GM23248 (cell line): Measurements from ENCODE around the gene STRAP. TPM values are rescaled to one million over a fixed set of nuclear protein-coding genes. Genes with fewer than 3 reads are reported as not detected.

Experiments used
- DNase-seq: peaks from one replicate; pipeline ENCODE4 v3.0.0-alpha.2; 2015
- H2AFZ ChIP-seq: fragments of 200-600 bp; sonication (generic); 2 replicates; pipeline ENCODE4 v1.6.1; 2016; ENCODE audit warnings: antibody characterized with exemption
- H3F3A ChIP-seq: fragments of 200-600 bp; sonication (generic); 2 replicates; pipeline ENCODE4 v1.6.1; 2016; ENCODE audit warnings: mild to moderate bottlenecking, antibody characterized with exemption, mixed run types; ENCODE audit not compliant: insufficient read depth
- H3K27ac ChIP-seq: fragments of 200-600 bp; sonication (generic); 2 replicates; pipeline ENCODE4 v1.5.1; 2016; ENCODE audit warnings: mild to moderate bottlenecking
- H3K27me3 ChIP-seq: fragments of 200-600 bp; sonication (generic); replicated peaks from 2 replicates; pipeline ENCODE4 v1.6.1; 2016; ENCODE audit warnings: mild to moderate bottlenecking; ENCODE audit not compliant: insufficient read depth
- H3K36me3 ChIP-seq: fragments of 200-600 bp; sonication (generic); 2 replicates; pipeline ENCODE4 v1.6.1; 2016; ENCODE audit warnings: low read depth, mild to moderate bottlenecking
- H3K4me1 ChIP-seq: fragments of 200-600 bp; sonication (generic); 2 replicates; pipeline ENCODE4 v1.6.1; 2016; ENCODE audit warnings: mild to moderate bottlenecking; ENCODE audit not compliant: insufficient read depth
- H3K4me2 ChIP-seq: fragments of 200-600 bp; sonication (generic); one replicate; pipeline ENCODE4 v1.6.1; 2016; ENCODE audit warnings: mild to moderate bottlenecking; ENCODE audit not compliant: unreplicated experiment
- H3K4me3 ChIP-seq: fragments of 200-600 bp; sonication (generic); 2 replicates; pipeline ENCODE4 v1.5.1; 2016; ENCODE audit warnings: mild to moderate bottlenecking
- H3K79me2 ChIP-seq: fragments of 200-600 bp; sonication (generic); 2 replicates; pipeline ENCODE4 v1.6.1; 2016; ENCODE audit warnings: mild to moderate bottlenecking; ENCODE audit not compliant: insufficient read depth
- H3K9ac ChIP-seq: fragments of 200-600 bp; sonication (generic); 2 replicates; pipeline ENCODE4 v1.6.1; 2016; ENCODE audit warnings: mild to moderate bottlenecking
- H3K9me2 ChIP-seq: fragments of 200-600 bp; sonication (generic); 2 replicates; pipeline ENCODE4 v1.6.1; 2016; ENCODE audit warnings: mixed run types, mild to moderate bottlenecking, moderate library complexity; ENCODE audit not compliant: insufficient read depth
- H3K9me3 ChIP-seq: fragments of 200-600 bp; sonication (generic); one replicate; pipeline ENCODE4 v1.6.1; 2017; ENCODE audit warnings: low read depth
- H4K20me1 ChIP-seq: fragments of 200-600 bp; sonication (generic); 2 replicates; pipeline ENCODE4 v1.6.0; 2016; ENCODE audit not compliant: insufficient read depth
- EZH2 ChIP-seq: fragments of 200-600 bp; sonication (generic); IDR thresholded peaks from 2 replicates; pipeline ENCODE4 v1.6.1; 2018; ENCODE audit warnings: antibody characterized with exemption, mild to moderate bottlenecking; ENCODE audit not compliant: insufficient read depth, poor library complexity, severe bottlenecking
- EZH2phosphoT487 ChIP-seq: fragments of 200-600 bp; sonication (generic); IDR thresholded peaks from 2 replicates; pipeline ENCODE4 v1.6.1; 2018; ENCODE audit warnings: antibody characterized with exemption, moderate library complexity, mild to moderate bottlenecking, low read depth; ENCODE audit not compliant: insufficient read depth
- WGBS, 2 experiments: methylation state at CpG; one replicate each; pipeline ENCODE4 v1.1.6; 2015 to 2017; ENCODE audit warnings: low lambda C conversion rate in 2 of 2, low coverage in 1 of 2; ENCODE audit errors: missing lambda C conversion rate in 2 of 2; 5-methylcytosine and 5-hydroxymethylcytosine counted together
- in situ Hi-C: fragments of 300-500 bp; cut with MboI; formaldehyde crosslinking; loops from 2 replicates; pipeline ENCODE4 v1.15.0; 2020
- polyA plus RNA-seq: library from polyadenylated mRNA; unstranded; fragments of >200 nt; fragmentation: Nextera tagmentation; extraction: Ambion mirVana; gene quantifications from 2 replicates; pipeline ENCODE4 v1.2.1, GENCODE V29; 2016
- total RNA-seq: library from RNA; depleted of rRNA; stranded (reverse); fragments of >200 nt; shearing (Covaris generic); gene quantifications from 2 replicates; pipeline ENCODE4 v1.2.3, GENCODE V29; 2014

Gene STRAP
- total and polyA plus RNA-seq, 2 experiments from 2014 or later, result 128 to 284 TPM

DNA sequence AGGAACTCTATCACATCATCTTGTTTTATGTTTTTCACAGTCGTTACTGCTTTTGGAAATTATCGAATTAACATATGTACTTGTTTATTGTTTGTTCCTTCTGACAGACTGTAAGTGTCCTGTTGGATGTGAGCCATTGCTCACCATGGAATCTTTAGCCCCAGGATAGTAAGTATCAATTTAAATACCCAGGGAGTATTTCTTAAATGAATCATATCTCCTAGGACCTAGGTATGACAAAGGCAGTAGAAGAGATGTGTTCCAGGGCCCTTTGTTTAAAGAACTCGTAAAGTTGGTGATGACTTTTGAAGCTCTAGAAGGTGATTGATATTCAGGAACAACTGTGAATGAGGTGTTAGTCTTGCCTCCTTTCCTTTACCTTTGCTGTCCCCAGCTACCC, 30.3 kb upstream of the STRAP start:
- Histone ChIP-seq H3K9me3 (no peaks in the 10 kb centered on the region), H3K4me1 (peaks cover 28% of the 10 kb centered on the region), H3K36me3 (no peaks in the 10 kb centered on the region), H3K9ac (no peak overlapping the region), H3K9me2 (0 out of 2 replicates have a peak, but pooled peaks cover 4% of the 10 kb centered on the region), H3K27ac (peak overlapping the region; percentile 60), H3K79me2 (no peaks in the 10 kb centered on the region), H3F3A (peaks cover 17% of the 10 kb centered on the region), H2AFZ (0 out of 2 replicates have a peak overlapping the region, but pooled peaks have one; percentile 42), H3K27me3 (no peaks in the 10 kb centered on the region), H3K4me2 (no peak overlapping the region), H3K4me3 (no peak overlapping the region), H4K20me1 (no peaks in the 10 kb centered on the region)
- no peak for TF ChIP-seq EZH2
- TF ChIP-seq EZH2phosphoT487, result no peak
- in situ Hi-C loops, result loop anchor here (5.0 to 25.0 kb wide), 3 partner anchors 255 to 565 kb away; no protein-coding TSS in a partner anchor
- peak; percentile 29 for DNase-seq
- WGBS, 2 experiments, result 81% methylated on average over 3 of the region's 3 CpGs

DNA sequence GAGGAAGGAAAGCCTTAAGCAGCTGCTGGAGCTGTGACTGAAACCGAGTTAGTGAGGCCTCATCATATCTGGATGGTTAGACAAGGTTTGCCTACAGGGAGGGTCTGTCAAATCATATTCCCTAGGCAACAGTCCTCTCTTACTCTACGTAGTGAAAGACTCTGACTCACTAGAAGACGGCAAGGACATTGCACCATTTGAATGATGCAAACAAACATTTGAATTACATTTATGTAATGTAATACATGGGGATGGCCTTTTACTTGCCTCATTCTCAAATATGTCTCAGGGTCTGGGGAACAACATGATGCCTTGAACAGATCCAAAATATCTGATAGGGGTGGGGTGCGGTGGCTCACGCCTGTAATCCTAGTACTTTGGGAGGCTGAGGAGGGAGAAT, 29.8 kb upstream of the STRAP start:
- Histone ChIP-seq H3K4me1 (peaks cover 25% of the 10 kb centered on the region), H3K79me2 (no peaks in the 10 kb centered on the region), H4K20me1 (no peaks in the 10 kb centered on the region), H3K4me2 (no peak overlapping the region), H2AFZ (0 out of 2 replicates have a peak overlapping the region, but pooled peaks have one; percentile 27), H3F3A (peaks cover 17% of the 10 kb centered on the region), H3K9me3 (no peaks in the 10 kb centered on the region), H3K9me2 (0 out of 2 replicates have a peak, but pooled peaks cover 4% of the 10 kb centered on the region), H3K27ac (peak overlapping the region; percentile 60), H3K27me3 (no peaks in the 10 kb centered on the region), H3K36me3 (no peaks in the 10 kb centered on the region), H3K9ac (no peak overlapping the region), H3K4me3 (no peak overlapping the region)
- peak; percentile 82 for DNase-seq
- no peak for TF ChIP-seq EZH2phosphoT487
- TF ChIP-seq EZH2, result no peak
- WGBS, 2 experiments, result 65 to 71% methylated on average over 5 of the region's 5 CpGs
- in situ Hi-C loops, result loop anchor here (5.0 to 25.0 kb wide), 3 partner anchors 255 to 565 kb away; no protein-coding TSS in a partner anchor

- in situ Hi-C loops, result loop anchor here (5.0 to 25.0 kb wide), 3 partner anchors 257 to 567 kb away; no protein-coding TSS in a partner anchor
- no peak overlapping the region for H3K4me2 ChIP-seq
- no peaks in the 10 kb centered on the region for H3K36me3 ChIP-seq
- H3F3A ChIP-seq, result peaks cover 17% of the 10 kb centered on the region
- no peak overlapping the region for H3K9ac ChIP-seq
- no peak overlapping the region for H3K27ac ChIP-seq
- peaks cover 25% of the 10 kb centered on the region for H3K4me1 ChIP-seq
- H3K4me3 ChIP-seq, result no peak overlapping the region
- TF ChIP-seq EZH2phosphoT487, result no peak
- no peak for TF ChIP-seq EZH2
- no peaks in the 10 kb centered on the region for H4K20me1 ChIP-seq
- H3K79me2 ChIP-seq, result no peaks in the 10 kb centered on the region
- 96 to 98% methylated on average over 4 of the region's 4 CpGs for WGBS, 2 experiments
- no peaks in the 10 kb centered on the region for H3K27me3 ChIP-seq
- no peaks in the 10 kb centered on the region for H3K9me3 ChIP-seq
- H3K9me2 ChIP-seq, result 0 out of 2 replicates have a peak, but pooled peaks cover 4% of the 10 kb centered on the region
- no peak for DNase-seq
- no peak overlapping the region for H2AFZ ChIP-seq
Measured at GRCh38 chr12:15853877-15854276, 28.3 kb upstream of the STRAP start.

GRCh38 chr12:15854916-15855315, 27.3 kb upstream of the STRAP start:
- Histone ChIP-seq H2AFZ (peak overlapping the region; percentile 55; the same call in 1 of the 2 replicates), H3K9ac (peak overlapping the region; percentile 45), H3K79me2 (no peaks in the 10 kb centered on the region), H3K9me3 (no peaks in the 10 kb centered on the region), H3K27me3 (no peaks in the 10 kb centered on the region), H3K4me1 (peaks cover 25% of the 10 kb centered on the region), H3K4me2 (no peak overlapping the region), H3K36me3 (no peaks in the 10 kb centered on the region), H4K20me1 (no peaks in the 10 kb centered on the region), H3K27ac (peak overlapping the region; percentile 44), H3F3A (peaks cover 17% of the 10 kb centered on the region), H3K9me2 (0 out of 2 replicates have a peak, but pooled peaks cover 4% of the 10 kb centered on the region), H3K4me3 (no peak overlapping the region)
- 98 to 100% methylated on average over 1 of the region's 1 CpG for WGBS, 2 experiments
- DNase-seq, result peak; percentile 14
- TF ChIP-seq EZH2, result no peak
- TF ChIP-seq EZH2phosphoT487, result no peak
- in situ Hi-C loops, result loop anchor here (5.0 to 25.0 kb wide), 3 partner anchors 258 to 568 kb away; no protein-coding TSS in a partner anchor

DNA sequence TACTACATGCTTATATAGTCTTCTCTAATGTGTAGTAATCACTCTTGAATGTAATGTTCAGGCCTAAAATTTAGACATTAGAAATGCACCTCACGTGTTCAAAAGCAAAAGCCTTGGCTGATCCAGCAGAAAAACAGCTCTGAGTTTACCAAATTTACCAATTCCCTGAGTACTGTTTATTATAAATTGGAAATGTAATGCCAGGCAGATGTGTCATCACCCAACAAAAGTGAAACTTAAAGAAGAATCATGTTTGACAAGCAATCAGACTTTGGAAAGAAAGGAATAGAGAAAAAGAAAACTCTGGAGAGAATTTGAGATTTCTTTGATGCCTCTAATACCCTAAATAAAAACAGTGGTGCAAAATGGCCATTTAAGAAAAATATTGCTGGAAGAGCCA, 26.5 kb upstream of the STRAP start:
- Histone ChIP-seq H3K4me1 (peaks cover 25% of the 10 kb centered on the region), H3K4me2 (peak overlapping the region; percentile 81), H4K20me1 (no peaks in the 10 kb centered on the region), H3K27me3 (no peaks in the 10 kb centered on the region), H3K79me2 (no peaks in the 10 kb centered on the region), H3F3A (peaks cover 17% of the 10 kb centered on the region), H3K36me3 (no peaks in the 10 kb centered on the region), H2AFZ (peak overlapping the region; percentile 55), H3K9ac (peak overlapping the region; percentile 45), H3K4me3 (peak overlapping the region; percentile 47), H3K9me2 (0 out of 2 replicates have a peak, but pooled peaks cover 4% of the 10 kb centered on the region), H3K27ac (peak overlapping the region; percentile 44), H3K9me3 (no peaks in the 10 kb centered on the region)
- WGBS, 2 experiments, result 7 to 9% methylated on average over 1 of the region's 1 CpG
- in situ Hi-C loops, result loop anchor here (10.0 to 25.0 kb wide), 2 partner anchors 321 to 568 kb away; no protein-coding TSS in a partner anchor
- peak; percentile 57 for DNase-seq
- TF ChIP-seq EZH2, result no peak
